GM19043 (cell line): Measurements from ENCODE around the gene UQCC5.

Experiments
- ATAC-seq: cut with Tn5 transposase; IDR thresholded peaks from one replicate; pipeline ENCODE4 v1.9.1; 2021; ENCODE audit warnings: low read depth; ENCODE audit not compliant: unreplicated experiment

Gene UQCC5

DNA sequence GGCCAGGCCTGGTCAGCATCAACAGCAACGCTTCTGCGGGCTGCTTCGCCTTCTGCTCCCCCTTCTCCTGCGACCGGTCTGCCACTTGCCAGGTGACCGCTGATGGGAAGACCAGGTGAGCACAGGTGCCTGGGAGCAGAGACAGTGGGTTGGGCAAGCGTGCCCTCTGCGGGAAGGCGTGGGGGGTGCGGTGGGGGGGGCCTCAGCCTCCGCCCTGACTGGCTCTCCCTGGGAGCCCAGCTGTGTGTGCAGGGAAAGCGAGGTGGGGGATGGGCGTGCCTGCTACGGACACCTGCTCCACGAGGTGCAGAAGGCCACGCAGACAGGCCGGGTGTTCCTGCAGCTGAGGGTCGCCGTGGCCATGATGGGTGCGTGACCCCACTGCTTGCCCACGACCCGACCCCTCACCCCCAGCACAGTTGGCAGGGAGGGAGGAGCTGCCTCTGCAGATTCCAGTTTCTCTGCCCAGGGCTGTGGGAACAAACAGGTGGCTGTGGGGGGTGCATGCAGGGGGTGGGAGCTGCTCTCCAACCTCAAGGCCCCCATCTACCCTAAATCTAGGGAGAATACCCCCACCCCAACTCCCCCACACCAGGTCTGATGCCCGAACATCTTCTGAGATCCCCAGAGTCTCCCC lies 32.5 kb upstream of the UQCC5 start:
- ATAC-seq: no peak

GRCh38 chr3:52504977-52505376 lies 31.4 kb upstream of the UQCC5 start:
- ATAC-seq: no peak

DNA sequence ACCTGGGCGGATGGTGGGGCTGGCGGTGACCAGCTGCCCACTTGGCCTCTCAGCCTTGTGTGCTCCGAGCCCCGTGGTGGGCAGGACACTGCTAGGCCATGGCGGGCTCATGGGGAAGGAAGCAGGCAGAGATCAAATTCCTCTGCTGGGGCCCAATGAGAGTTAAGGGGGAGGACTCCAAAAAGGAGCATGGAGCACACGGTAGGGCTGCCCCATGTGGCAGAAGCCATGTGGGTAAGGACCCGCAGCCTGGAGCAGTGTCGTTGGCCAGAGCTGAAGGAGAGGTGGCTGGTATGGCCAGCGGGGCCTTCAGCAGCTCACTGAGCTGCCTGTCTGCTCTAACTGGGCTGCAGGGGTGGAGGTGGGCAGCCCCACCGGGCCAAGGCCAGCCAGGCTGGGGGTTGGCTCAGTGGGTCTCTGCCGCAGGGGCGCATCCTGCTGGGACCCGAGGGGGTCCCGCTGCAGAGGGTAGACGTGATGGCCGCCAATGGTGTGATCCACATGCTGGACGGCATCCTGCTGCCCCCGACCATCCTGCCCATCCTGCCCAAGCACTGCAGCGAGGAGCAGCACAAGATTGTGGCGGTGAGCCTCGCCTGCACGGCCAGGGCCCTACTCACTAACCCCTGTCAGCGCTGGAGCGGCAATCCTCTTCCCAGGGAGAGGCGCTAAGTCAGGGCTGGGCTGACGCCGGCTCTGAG lies 30.0 kb upstream of the UQCC5 start:
- no peak for ATAC-seq

- no peak for ATAC-seq
These were observed 29.0 kb upstream of the UQCC5 start for GRCh38 chr3:52507359-52507758.

GRCh38 chr3:52509753-52510328 lies 26.6 kb upstream of the UQCC5 start:
- ATAC-seq: no peak

DNA sequence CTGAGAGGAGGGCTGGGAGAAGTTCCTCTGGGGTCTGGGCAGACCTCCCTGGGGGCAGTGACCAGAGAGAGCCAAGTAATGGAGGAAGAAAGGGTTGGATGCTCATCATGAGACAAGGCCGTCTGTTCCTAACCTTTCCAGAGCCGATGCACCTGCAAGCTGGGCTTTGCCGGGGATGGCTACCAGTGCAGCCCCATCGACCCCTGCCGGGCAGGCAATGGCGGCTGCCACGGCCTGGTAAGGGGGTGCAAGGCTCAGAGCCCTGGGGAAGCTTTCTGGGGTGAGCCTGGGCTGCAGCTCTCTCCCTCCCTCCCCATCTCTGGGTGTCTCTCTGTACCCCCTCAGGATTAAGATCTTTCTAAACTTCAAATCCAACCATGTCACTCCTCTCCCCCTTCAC lies 24.9 kb upstream of the UQCC5 start:
- no peak for ATAC-seq

- no peak for ATAC-seq
These were observed 24.3 kb upstream of the UQCC5 start for GRCh38 chr3:52512105-52512504.

GRCh38 chr3:52512727-52513126 lies 23.7 kb upstream of the UQCC5 start:
- no peak for ATAC-seq

GRCh38 chr3:52513281-52513680 lies 23.1 kb upstream of the UQCC5 start:
- ATAC-seq: no peak

DNA sequence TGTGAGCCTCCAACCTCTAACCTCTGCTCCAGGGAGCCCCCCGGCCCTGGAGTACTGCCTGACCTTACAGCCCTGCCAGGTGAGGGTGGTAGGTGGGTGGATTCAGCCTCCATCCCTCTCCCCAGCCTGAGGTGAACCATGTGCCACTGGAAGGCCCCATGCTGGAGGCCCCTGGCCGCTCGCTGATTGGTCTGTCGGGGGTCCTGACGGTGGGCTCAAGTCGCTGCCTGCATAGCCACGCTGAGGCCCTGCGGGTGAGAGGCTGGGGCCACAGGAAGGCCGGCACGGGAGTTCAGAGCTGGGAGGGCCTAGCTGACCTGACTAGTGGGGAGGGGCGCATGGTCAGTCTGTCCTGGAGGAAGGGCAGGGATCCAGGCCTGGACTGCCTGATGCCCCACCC lies 21.8 kb upstream of the UQCC5 start:
- no peak for ATAC-seq

- no peak for ATAC-seq
These were observed 21.2 kb upstream of the UQCC5 start for GRCh38 chr3:52515192-52515591.

- ATAC-seq: no peak
These were observed 19.8 kb upstream of the UQCC5 start for GRCh38 chr3:52516509-52517195.

GRCh38 chr3:52517796-52518722 lies 18.3 kb upstream of the UQCC5 start:
- no peak for ATAC-seq

GRCh38 chr3:52518723-52519444 lies 17.5 kb upstream of the UQCC5 start:
- no peak for ATAC-seq

- no peak for ATAC-seq
These were observed 16.8 kb upstream of the UQCC5 start for GRCh38 chr3:52519445-52520140.

DNA sequence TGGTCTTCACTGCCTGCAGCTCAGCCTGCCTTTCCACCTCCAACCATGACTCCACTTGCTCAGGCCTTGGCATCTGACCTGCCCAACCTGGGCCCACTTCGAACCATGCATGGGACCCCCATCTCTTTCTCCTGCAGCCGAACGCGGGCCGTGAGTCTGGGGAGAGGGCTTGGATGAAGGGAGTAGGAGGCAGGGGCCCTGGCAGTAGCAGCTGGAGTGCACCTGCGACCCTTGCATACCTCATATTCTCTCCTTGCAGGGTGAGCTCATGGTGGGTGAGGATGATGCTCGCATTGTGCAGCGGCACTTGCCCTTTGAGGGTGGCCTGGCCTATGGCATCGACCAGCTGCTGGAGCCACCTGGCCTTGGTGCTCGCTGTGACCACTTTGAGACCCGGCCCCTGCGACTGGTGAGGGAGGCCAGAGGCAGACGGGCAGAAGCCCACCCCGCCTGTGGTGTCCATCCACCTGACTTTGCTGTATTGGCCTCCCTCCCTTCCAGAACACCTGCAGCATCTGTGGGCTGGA lies 16.2 kb upstream of the UQCC5 start:
- no peak for ATAC-seq

GRCh38 chr3:52520716-52521487 lies 15.5 kb upstream of the UQCC5 start:
- ATAC-seq: no peak

DNA sequence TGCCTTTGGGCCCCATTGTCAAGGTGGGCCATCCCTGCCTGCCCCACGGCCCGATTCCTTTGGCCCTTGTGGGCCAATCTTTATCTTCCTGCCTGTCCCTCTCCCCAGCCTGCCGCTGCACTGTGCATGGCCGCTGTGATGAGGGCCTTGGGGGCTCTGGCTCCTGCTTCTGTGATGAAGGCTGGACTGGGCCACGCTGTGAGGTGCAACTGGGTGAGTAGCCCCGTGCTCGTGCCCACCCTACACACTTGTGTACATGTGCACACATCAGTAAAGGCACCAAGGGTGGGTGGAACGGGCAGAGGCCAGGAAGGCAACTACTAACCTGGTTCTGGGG lies 14.9 kb upstream of the UQCC5 start:
- ATAC-seq: no peak
